Mucosa of stomach (tissue), 1 donor: ENCODE measurements around the gene R3HDM4.

Experiments used
- H3K27me3 ChIP-seq: one replicate; pipeline ENCODE4 v1.7.0; 2013; ENCODE audit warnings: mild to moderate bottlenecking, low read length; ENCODE audit not compliant: control insufficient read depth, insufficient read depth
- H3K36me3 ChIP-seq: one replicate; pipeline ENCODE4 v1.7.0; 2013; ENCODE audit warnings: low read length; ENCODE audit not compliant: control insufficient read depth, insufficient read depth
- H3K4me1 ChIP-seq: one replicate; pipeline ENCODE4 v1.7.0; 2013; ENCODE audit warnings: mild to moderate bottlenecking, low read length; ENCODE audit not compliant: control insufficient read depth, insufficient read depth
- H3K4me3 ChIP-seq: one replicate; pipeline ENCODE4 v1.7.0; 2013; ENCODE audit warnings: low read length
- H3K9ac ChIP-seq: one replicate; pipeline ENCODE4 v1.7.0; 2013; ENCODE audit warnings: mild to moderate bottlenecking, low read length, moderate library complexity
- H3K9me3 ChIP-seq: one replicate; pipeline ENCODE4 v1.7.0; 2013; ENCODE audit warnings: mild to moderate bottlenecking, low read length, moderate library complexity; ENCODE audit not compliant: control insufficient read depth
- donor health status: Pancreatic carcinoma.

The R3HDM4 gene

GRCh38 chr19:933553-933882 lies 20.5 kb upstream of the R3HDM4 start:
- Histone ChIP-seq H3K27me3 (no peaks in the 10 kb centered on the region), H3K4me1 (peaks cover 29% of the 10 kb centered on the region), H3K36me3 (no peaks in the 10 kb centered on the region), H3K9me3 (no peaks in the 10 kb centered on the region), H3K4me3 (no peak overlapping the region), H3K9ac (no peak overlapping the region)

GRCh38 chr19:932648-933552 lies 19.9 kb upstream of the R3HDM4 start:
- Histone ChIP-seq H3K36me3 (no peaks in the 10 kb centered on the region), H3K9me3 (no peaks in the 10 kb centered on the region), H3K4me3 (no peak overlapping the region), H3K4me1 (peaks cover 29% of the 10 kb centered on the region), H3K27me3 (no peaks in the 10 kb centered on the region), H3K9ac (no peak overlapping the region)

- Histone ChIP-seq H3K27me3 (no peaks in the 10 kb centered on the region), H3K9me3 (no peaks in the 10 kb centered on the region), H3K4me1 (peaks cover 29% of the 10 kb centered on the region), H3K4me3 (no peak overlapping the region), H3K9ac (no peak overlapping the region), H3K36me3 (no peaks in the 10 kb centered on the region)
These were observed 19.0 kb upstream of the R3HDM4 start for GRCh38 chr19:931860-932647.

GRCh38 chr19:929891-930258 lies 16.9 kb upstream of the R3HDM4 start:
- Histone ChIP-seq H3K9ac (no peak overlapping the region), H3K4me3 (no peak overlapping the region), H3K4me1 (peaks cover 24% of the 10 kb centered on the region), H3K36me3 (no peaks in the 10 kb centered on the region), H3K27me3 (no peaks in the 10 kb centered on the region), H3K9me3 (no peaks in the 10 kb centered on the region)

- Histone ChIP-seq H3K36me3 (no peaks in the 10 kb centered on the region), H3K9me3 (no peaks in the 10 kb centered on the region), H3K4me3 (no peak overlapping the region), H3K4me1 (peaks cover 21% of the 10 kb centered on the region), H3K9ac (no peak overlapping the region), H3K27me3 (no peaks in the 10 kb centered on the region)
These were observed 16.3 kb upstream of the R3HDM4 start for GRCh38 chr19:929203-929890.

DNA sequence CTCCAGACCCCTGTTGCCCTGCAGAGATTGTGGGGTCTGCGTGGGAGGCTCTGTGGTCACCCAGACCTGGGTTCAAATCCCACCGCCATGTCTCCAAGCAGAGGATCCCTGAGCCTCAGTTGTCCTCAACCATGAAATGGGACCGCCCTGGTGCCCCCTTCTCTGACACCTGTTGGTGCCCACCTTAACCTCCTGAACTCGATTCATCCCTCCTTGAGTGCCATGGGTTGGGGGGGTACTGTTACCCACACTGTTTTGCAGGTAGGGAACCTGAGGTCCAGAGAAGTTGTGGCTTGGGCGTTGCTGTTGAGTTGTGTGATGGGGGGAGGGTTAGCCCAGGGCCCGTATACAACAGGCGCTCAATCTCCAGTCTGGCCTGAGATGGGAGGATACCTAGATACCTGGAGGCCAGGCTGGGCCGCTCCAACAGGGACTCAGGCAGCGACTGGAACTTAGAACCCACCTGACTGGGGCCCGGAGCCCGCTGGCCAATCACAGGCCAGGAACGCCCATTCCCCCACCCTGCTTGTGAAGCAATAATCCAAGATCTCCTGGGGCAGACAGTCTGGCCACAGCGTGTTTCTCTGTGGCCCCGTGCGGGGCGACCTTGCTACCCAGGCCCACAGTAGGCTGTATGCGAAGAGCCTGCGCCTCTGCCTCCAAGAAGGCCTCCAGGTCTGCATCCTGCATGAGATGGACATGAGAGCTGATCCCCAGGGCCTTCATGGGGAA lies 15.6 kb upstream of the R3HDM4 start:
- H3K4me1 ChIP-seq = peaks cover 14% of the 10 kb centered on the region
- H3K27me3 ChIP-seq = peaks cover 4% of the 10 kb centered on the region
- no peak overlapping the region for H3K9ac ChIP-seq
- H3K4me3 ChIP-seq = no peak overlapping the region
- no peaks in the 10 kb centered on the region for H3K36me3 ChIP-seq
- H3K9me3 ChIP-seq = no peaks in the 10 kb centered on the region

GRCh38 chr19:927780-928401 lies 14.9 kb upstream of the R3HDM4 start:
- no peaks in the 10 kb centered on the region for H3K36me3 ChIP-seq
- H3K4me1 ChIP-seq = peaks cover 7% of the 10 kb centered on the region
- no peak overlapping the region for H3K9ac ChIP-seq
- H3K4me3 ChIP-seq = no peak overlapping the region
- no peaks in the 10 kb centered on the region for H3K9me3 ChIP-seq
- H3K27me3 ChIP-seq = peaks cover 4% of the 10 kb centered on the region

GRCh38 chr19:927351-927779 lies 14.3 kb upstream of the R3HDM4 start:
- Histone ChIP-seq H3K4me1 (peaks cover 3% of the 10 kb centered on the region), H3K9me3 (no peaks in the 10 kb centered on the region), H3K27me3 (peaks cover 4% of the 10 kb centered on the region), H3K4me3 (no peak overlapping the region), H3K9ac (peak overlapping the region; percentile 90), H3K36me3 (no peaks in the 10 kb centered on the region)

DNA sequence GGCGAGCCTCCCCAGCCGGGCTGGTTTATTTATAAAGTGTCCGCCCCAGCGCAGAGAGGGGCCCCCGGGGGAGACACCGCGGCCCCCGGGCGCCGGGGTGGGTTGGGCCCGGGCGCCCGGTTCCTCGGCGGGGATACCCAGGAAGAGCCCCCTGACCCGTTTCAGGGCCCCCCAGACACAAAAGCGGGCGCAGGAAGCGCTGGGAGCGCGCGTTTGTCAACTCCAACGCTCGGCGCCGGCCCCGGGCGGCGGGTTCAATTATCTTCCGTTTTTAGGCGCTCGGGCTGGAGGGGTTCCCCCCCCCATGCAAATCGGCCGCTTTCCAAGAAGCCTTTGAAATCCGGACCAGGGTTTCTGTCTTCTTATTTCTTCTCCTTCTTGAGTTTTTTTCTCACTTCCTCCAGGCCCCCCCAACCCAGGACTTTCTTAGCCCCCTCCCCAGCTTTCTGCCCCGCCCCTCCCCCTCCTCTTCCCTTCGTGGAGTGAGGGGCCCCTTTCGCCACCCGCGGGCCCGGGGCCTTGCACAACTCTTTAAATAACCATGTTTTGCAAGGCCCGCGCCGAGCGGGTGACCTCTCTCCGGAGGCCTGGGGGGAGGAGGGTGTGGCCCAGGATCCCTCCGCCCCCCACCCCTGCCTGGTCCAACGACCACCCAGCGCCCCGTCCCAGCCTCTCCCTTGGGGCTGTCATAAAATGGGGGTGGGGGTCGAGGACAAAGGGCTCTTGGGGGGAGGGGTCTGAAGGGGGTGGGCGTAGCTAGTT lies 13.8 kb upstream of the R3HDM4 start:
- H3K9ac ChIP-seq = peak overlapping the region; percentile 90

GRCh38 chr19:926323-926588 lies 13.2 kb upstream of the R3HDM4 start:
- peaks cover 6% of the 10 kb centered on the region for H3K27me3 ChIP-seq
- peak overlapping the region; percentile 60 for H3K4me3 ChIP-seq
- peak overlapping the region; percentile 90 for H3K9ac ChIP-seq
- H3K4me1 ChIP-seq = peaks cover 3% of the 10 kb centered on the region
- no peaks in the 10 kb centered on the region for H3K9me3 ChIP-seq
- no peaks in the 10 kb centered on the region for H3K36me3 ChIP-seq

More for the DNA sequence above, 13.8 kb upstream of the R3HDM4 start:
- peaks cover 3% of the 10 kb centered on the region for H3K4me1 ChIP-seq
- H3K27me3 ChIP-seq = peaks cover 4% of the 10 kb centered on the region
- no peaks in the 10 kb centered on the region for H3K36me3 ChIP-seq
- no peaks in the 10 kb centered on the region for H3K9me3 ChIP-seq
- H3K4me3 ChIP-seq = peak overlapping the region; percentile 60
